HCT116 (cell line): ENCODE data around the gene MUC21. TPM values are rescaled to one million over a fixed set of nuclear protein-coding genes. Genes with fewer than 3 reads are reported as not detected.

Source experiments
- ATAC-seq: fragments of 200-7000 bp; cut with Tn5 transposase; 2 replicates; pipeline ENCODE4 v1.9.1; 2020; ENCODE audit warnings: mild to moderate bottlenecking, moderate library complexity
- BruUV-seq: library from RNA; stranded (reverse); fragments of 400-500 nt; replicated peaks from 2 replicates; lab custom pipeline; 2021; lab: Mats Ljungman, UMichigan
- CTCF ChIA-PET: fragments of 300-600 bp; sonication (Branson Sonifier 250); formaldehyde crosslinking; loops from one replicate; lab custom pipeline; 2021; ENCODE audit warnings: antibody characterized with exemption; lab: Charles Lee
- POLR2A ChIA-PET: fragments of 300-600, 350-600 bp; sonication (Branson Sonifier 250); formaldehyde crosslinking; loops from one replicate; lab custom pipeline; 2021; ENCODE audit warnings: antibody characterized with exemption; lab: Charles Lee
- RAD21 ChIA-PET, 2 experiments: fragments of 300-600 bp; sonication (Branson Sonifier 250); formaldehyde crosslinking; loops; one replicate each; lab custom pipeline; 2023; ENCODE audit warnings: low total read pairs in 2 of 2; ENCODE audit not compliant: uncharacterized antibody in 2 of 2, unreplicated experiment in 2 of 2, low non-redundant PET in 1 of 2; lab: Charles Lee
- DNase-seq: peaks from one replicate; pipeline ENCODE4 v3.0.0-alpha.2; 2010; ENCODE audit warnings: low read depth, low spot score
- H2AFZ ChIP-seq: fragments of 200-600 bp; shearing (Covaris generic), sonication (generic); 2 replicates; pipeline ENCODE4 v1.6.1; 2017; ENCODE audit warnings: low read depth, mixed run types, mixed read lengths, antibody characterized with exemption, low read length; ENCODE audit not compliant: poor library complexity, severe bottlenecking
- H3K27ac ChIP-seq: 2 replicates; pipeline ENCODE4 v1.5.1; 2012; ENCODE audit warnings: low read depth, low read length
- H3K27me3 ChIP-seq: fragments of 200-600 bp; sonication (generic); 2 replicates; pipeline ENCODE4 v1.6.1; 2016; ENCODE audit warnings: mixed run types, low read length, mixed read lengths; ENCODE audit not compliant: insufficient read depth
- H3K36me3 ChIP-seq, 2 experiments: fragments of 200-500 bp in 1 of 2; fragments of 200-600 bp in 1 of 2; sonication (Bioruptor generic) in 1 of 2; sonication (generic) in 1 of 2; 2 replicates each; pipeline versions ENCODE4 v1.5.1 to v1.6.1; 2014 to 2016; ENCODE audit warnings: low read length in 2 of 2, inconsistent platforms in 1 of 2, mixed read lengths in 1 of 2, mixed run types in 1 of 2; ENCODE audit not compliant: insufficient read depth in 2 of 2, control insufficient read depth in 1 of 2
- H3K4me1 ChIP-seq, 2 experiments: fragments of 200-600 bp in 1 of 2; sonication (generic) in 1 of 2; 2 replicates each; pipeline versions ENCODE4 v1.5.1 to v1.6.1; 2012 to 2017; ENCODE audit warnings: low read length in 2 of 2, inconsistent platforms in 1 of 2, mild to moderate bottlenecking in 1 of 2, mixed read lengths in 1 of 2, mixed run types in 1 of 2, moderate library complexity in 1 of 2; ENCODE audit not compliant: insufficient read depth in 2 of 2, control insufficient read depth in 1 of 2
- H3K4me2 ChIP-seq: fragments of 200-600 bp; sonication (generic); 2 replicates; pipeline ENCODE4 v1.6.1; 2017; ENCODE audit warnings: mixed run types, low read length, mixed read lengths
- H3K4me3 ChIP-seq, 2 experiments: fragments of 200-600 bp in 1 of 2; sonication (generic) in 1 of 2; replicated peaks in 1 of 2; 2 replicates each; pipeline ENCODE4 v1.5.1; 2011 to 2016; ENCODE audit warnings: low read length in 2 of 2, control low read depth in 1 of 2, low read depth in 1 of 2, mild to moderate bottlenecking in 1 of 2, mixed read lengths in 1 of 2, mixed run types in 1 of 2
- H3K79me2 ChIP-seq: fragments of 200-600 bp; sonication (generic); 2 replicates; pipeline ENCODE4 v1.6.1; 2017; ENCODE audit warnings: mild to moderate bottlenecking, mixed run types, low read length, moderate library complexity, mixed read lengths; ENCODE audit not compliant: insufficient read depth
- H3K9ac ChIP-seq: fragments of 200-600 bp; sonication (generic); 2 replicates; pipeline ENCODE4 v1.6.1; 2016; ENCODE audit warnings: low read length, mixed read lengths
- H3K9me2 ChIP-seq: fragments of 200-600 bp; sonication (generic), shearing (Covaris generic); 2 replicates; pipeline ENCODE4 v1.6.1; 2017; ENCODE audit warnings: mixed run types, mild to moderate bottlenecking, moderate library complexity; ENCODE audit not compliant: insufficient read depth
- H3K9me3 ChIP-seq, 2 experiments: fragments of 200-500 bp in 1 of 2; fragments of 200-600 bp in 1 of 2; sonication (Bioruptor generic) in 1 of 2; sonication (generic) in 1 of 2; 2 replicates each; pipeline ENCODE4 v1.6.1; 2014 to 2017; ENCODE audit warnings: low read length in 2 of 2, mixed read lengths in 2 of 2, inconsistent platforms in 1 of 2, low read depth in 1 of 2, mild to moderate bottlenecking in 1 of 2, mixed run types in 1 of 2, moderate library complexity in 1 of 2; ENCODE audit not compliant: control insufficient read depth in 1 of 2, insufficient read depth in 1 of 2
- H4K20me1 ChIP-seq: fragments of 200-600 bp; sonication (generic), shearing (Covaris generic); 2 replicates; pipeline ENCODE4 v1.6.1; 2017; ENCODE audit warnings: mixed run types, mild to moderate bottlenecking, moderate library complexity; ENCODE audit not compliant: insufficient read depth
- CBX3 ChIP-seq: IDR thresholded peaks from 2 replicates; pipeline ENCODE4 v1.6.1; 2012; ENCODE audit warnings: low read depth
- ELF1 ChIP-seq: IDR thresholded peaks from 2 replicates; pipeline ENCODE4 v1.6.1; 2012; ENCODE audit warnings: low read depth, borderline replicate concordance
- POLR2A ChIP-seq: IDR thresholded peaks from 2 replicates; pipeline ENCODE4 v1.7.0; 2011; ENCODE audit warnings: borderline replicate concordance; ENCODE audit not compliant: insufficient read depth, insufficient read length; ENCODE audit errors: extremely low read depth
- POLR2AphosphoS5 ChIP-seq: IDR thresholded peaks from 2 replicates; pipeline ENCODE4 v1.6.1; 2011; ENCODE audit warnings: mild to moderate bottlenecking, low read depth, low read length, moderate library complexity
- SRF ChIP-seq: IDR thresholded peaks from 2 replicates; pipeline ENCODE4 v1.6.1; 2012; ENCODE audit warnings: low read depth
- TCF7L2 ChIP-seq: IDR thresholded peaks from 2 replicates; pipeline ENCODE4 v1.7.0; 2011; ENCODE audit warnings: borderline replicate concordance, inconsistent platforms; ENCODE audit not compliant: insufficient read depth, insufficient read length; ENCODE audit errors: extremely low read depth
- ZNF274 ChIP-seq: fragments of 200-500 bp; sonication (Bioruptor generic); IDR thresholded peaks from 2 replicates; pipeline ENCODE4 v1.6.1; 2014; ENCODE audit warnings: mild to moderate bottlenecking, low read depth, low read length, inconsistent platforms
- intact Hi-C: fragments of 100-400 bp; cut with micrococcal nuclease; formaldehyde crosslinking; loops from 2 replicates; pipeline ENCODE4 v1.10.0; 2022
- total RNA-seq: library from RNA; stranded (reverse); gene quantifications from one replicate; pipeline ENCODE4 v1.2.1, GENCODE V29; 2021; ENCODE audit not compliant: unreplicated experiment
- TF ChIP-seq, protein P1 (sequence below): IDR thresholded peaks from 2 replicates; pipeline ENCODE4 v1.6.1; 2012
- TF ChIP-seq, protein P2 (sequence below): IDR thresholded peaks from 2 replicates; pipeline ENCODE4 v1.6.1; 2012
- TF ChIP-seq, protein P3 (sequence below): IDR thresholded peaks from 2 replicates; pipeline ENCODE4 v1.6.1; 2011; ENCODE audit warnings: mild to moderate bottlenecking, low read length, moderate library complexity; ENCODE audit not compliant: insufficient replicate concordance; ENCODE audit errors: extremely low read depth
- TF ChIP-seq, protein P4 (sequence below): IDR thresholded peaks from 2 replicates; pipeline ENCODE4 v1.6.1; 2012; ENCODE audit warnings: low read depth

Gene MUC21
- total RNA-seq, 1 experiment from 2014 or later: not detected

- no peak for ATAC-seq
- no peak overlapping the region for H3K9ac ChIP-seq
- H3K27ac ChIP-seq: no peak overlapping the region
- no peaks in the 10 kb centered on the region for H3K9me2 ChIP-seq
- ChIA-PET RAD21 (no interaction called here), POLR2A (no interaction called here), CTCF (interaction anchor here (0.5 to 1.5 kb wide), 2 partner anchors 134 to 462 kb away, joined by 3 read pairs; no protein-coding TSS in a partner anchor)
- no TSS peak for BruUV-seq
- H3K27me3 ChIP-seq: no peaks in the 10 kb centered on the region
- TF ChIP-seq POLR2A: no peak
- TF ChIP-seq TCF7L2: no peak
- TF ChIP-seq ELF1: no peak
- TF ChIP-seq, protein P1, sequence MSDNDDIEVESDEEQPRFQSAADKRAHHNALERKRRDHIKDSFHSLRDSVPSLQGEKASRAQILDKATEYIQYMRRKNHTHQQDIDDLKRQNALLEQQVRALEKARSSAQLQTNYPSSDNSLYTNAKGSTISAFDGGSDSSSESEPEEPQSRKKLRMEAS: no peak
- TF ChIP-seq CBX3: no peak
- no peak for TF ChIP-seq SRF
- TF ChIP-seq, protein P2, sequence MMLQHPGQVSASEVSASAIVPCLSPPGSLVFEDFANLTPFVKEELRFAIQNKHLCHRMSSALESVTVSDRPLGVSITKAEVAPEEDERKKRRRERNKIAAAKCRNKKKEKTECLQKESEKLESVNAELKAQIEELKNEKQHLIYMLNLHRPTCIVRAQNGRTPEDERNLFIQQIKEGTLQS: no peak
- TF ChIP-seq POLR2AphosphoS5: no peak
- TF ChIP-seq, protein P3, sequence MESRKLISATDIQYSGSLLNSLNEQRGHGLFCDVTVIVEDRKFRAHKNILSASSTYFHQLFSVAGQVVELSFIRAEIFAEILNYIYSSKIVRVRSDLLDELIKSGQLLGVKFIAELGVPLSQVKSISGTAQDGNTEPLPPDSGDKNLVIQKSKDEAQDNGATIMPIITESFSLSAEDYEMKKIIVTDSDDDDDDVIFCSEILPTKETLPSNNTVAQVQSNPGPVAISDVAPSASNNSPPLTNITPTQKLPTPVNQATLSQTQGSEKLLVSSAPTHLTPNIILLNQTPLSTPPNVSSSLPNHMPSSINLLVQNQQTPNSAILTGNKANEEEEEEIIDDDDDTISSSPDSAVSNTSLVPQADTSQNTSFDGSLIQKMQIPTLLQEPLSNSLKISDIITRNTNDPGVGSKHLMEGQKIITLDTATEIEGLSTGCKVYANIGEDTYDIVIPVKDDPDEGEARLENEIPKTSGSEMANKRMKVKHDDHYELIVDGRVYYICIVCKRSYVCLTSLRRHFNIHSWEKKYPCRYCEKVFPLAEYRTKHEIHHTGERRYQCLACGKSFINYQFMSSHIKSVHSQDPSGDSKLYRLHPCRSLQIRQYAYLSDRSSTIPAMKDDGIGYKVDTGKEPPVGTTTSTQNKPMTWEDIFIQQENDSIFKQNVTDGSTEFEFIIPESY: no peak
- TF ChIP-seq, protein P4, sequence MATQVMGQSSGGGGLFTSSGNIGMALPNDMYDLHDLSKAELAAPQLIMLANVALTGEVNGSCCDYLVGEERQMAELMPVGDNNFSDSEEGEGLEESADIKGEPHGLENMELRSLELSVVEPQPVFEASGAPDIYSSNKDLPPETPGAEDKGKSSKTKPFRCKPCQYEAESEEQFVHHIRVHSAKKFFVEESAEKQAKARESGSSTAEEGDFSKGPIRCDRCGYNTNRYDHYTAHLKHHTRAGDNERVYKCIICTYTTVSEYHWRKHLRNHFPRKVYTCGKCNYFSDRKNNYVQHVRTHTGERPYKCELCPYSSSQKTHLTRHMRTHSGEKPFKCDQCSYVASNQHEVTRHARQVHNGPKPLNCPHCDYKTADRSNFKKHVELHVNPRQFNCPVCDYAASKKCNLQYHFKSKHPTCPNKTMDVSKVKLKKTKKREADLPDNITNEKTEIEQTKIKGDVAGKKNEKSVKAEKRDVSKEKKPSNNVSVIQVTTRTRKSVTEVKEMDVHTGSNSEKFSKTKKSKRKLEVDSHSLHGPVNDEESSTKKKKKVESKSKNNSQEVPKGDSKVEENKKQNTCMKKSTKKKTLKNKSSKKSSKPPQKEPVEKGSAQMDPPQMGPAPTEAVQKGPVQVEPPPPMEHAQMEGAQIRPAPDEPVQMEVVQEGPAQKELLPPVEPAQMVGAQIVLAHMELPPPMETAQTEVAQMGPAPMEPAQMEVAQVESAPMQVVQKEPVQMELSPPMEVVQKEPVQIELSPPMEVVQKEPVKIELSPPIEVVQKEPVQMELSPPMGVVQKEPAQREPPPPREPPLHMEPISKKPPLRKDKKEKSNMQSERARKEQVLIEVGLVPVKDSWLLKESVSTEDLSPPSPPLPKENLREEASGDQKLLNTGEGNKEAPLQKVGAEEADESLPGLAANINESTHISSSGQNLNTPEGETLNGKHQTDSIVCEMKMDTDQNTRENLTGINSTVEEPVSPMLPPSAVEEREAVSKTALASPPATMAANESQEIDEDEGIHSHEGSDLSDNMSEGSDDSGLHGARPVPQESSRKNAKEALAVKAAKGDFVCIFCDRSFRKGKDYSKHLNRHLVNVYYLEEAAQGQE: no peak
- TF ChIP-seq ZNF274: no peak
- H3K4me1 ChIP-seq: peaks cover 6 to 14% of the 10 kb centered on the region in 2 experiments
- no peak overlapping the region for H3K4me2 ChIP-seq
- H4K20me1 ChIP-seq: no peaks in the 10 kb centered on the region
- H3K79me2 ChIP-seq: no peaks in the 10 kb centered on the region
- no peak for DNase-seq
- intact Hi-C loops: no loop called here
- no peaks in the 10 kb centered on the region for H3K36me3 ChIP-seq
- no peaks in the 10 kb centered on the region for H3K9me3 ChIP-seq
- H3K4me3 ChIP-seq: no peak overlapping the region
- H2AFZ ChIP-seq: no peak overlapping the region
Measured at GRCh38 chr6:30937265-30937664, 46.3 kb upstream of the MUC21 start.
